Measurements from ENCODE around the gene SUGCT.
"Not testable (repeated sequence)": the region's sequence is repeated elsewhere in the genome, so short reads cannot be mapped to it uniquely, and the experiment has no call there.

Gene SUGCT

GRCh38 chr7:40400525-40400924 lies 265.7 kb downstream of the SUGCT start:
- in situ Hi-C loops (cut with HindIII; ENCODE audit: low pct_unique_long_range_greater_than_20kb, low sequenced_read_pairs), result no loop called here
- no peak for DNase-seq (ENCODE audit: low read depth in 1 of 2, low spot score in 1 of 2)
- no peak for TF ChIP-seq JUND (IDR thresholded peaks at IDR 0.05; ENCODE audit: low read depth)

- DNase-seq (ENCODE audit: low read depth in 1 of 2, low spot score in 1 of 2), result no peak
- in situ Hi-C loops (cut with HindIII; ENCODE audit: low pct_unique_long_range_greater_than_20kb, low sequenced_read_pairs), result no loop called here
- no peak for TF ChIP-seq JUND (IDR thresholded peaks at IDR 0.05; ENCODE audit: low read depth)
Observed at GRCh38 chr7:40401406-40401805, 266.6 kb downstream of the SUGCT start.

- DNase-seq (ENCODE audit: low read depth in 1 of 2, low spot score in 1 of 2), result no peak
- in situ Hi-C loops (cut with HindIII; ENCODE audit: low pct_unique_long_range_greater_than_20kb, low sequenced_read_pairs), result no loop called here
- no peak for TF ChIP-seq JUND (IDR thresholded peaks at IDR 0.05; ENCODE audit: low read depth)
Observed at GRCh38 chr7:40402661-40403060, 267.9 kb downstream of the SUGCT start.

- in situ Hi-C loops (cut with HindIII; ENCODE audit: low pct_unique_long_range_greater_than_20kb, low sequenced_read_pairs), result no loop called here
- no peak for DNase-seq (ENCODE audit: low read depth in 1 of 2, low spot score in 1 of 2)
- TF ChIP-seq JUND (IDR thresholded peaks at IDR 0.05; ENCODE audit: low read depth), result no peak
Observed at GRCh38 chr7:40403703-40404476, 269.1 kb downstream of the SUGCT start.

GRCh38 chr7:40405991-40406390 lies 271.2 kb downstream of the SUGCT start:
- DNase-seq (ENCODE audit: low read depth in 1 of 2, low spot score in 1 of 2), result no peak
- TF ChIP-seq JUND (IDR thresholded peaks at IDR 0.05; ENCODE audit: low read depth), result no peak
- in situ Hi-C loops (cut with HindIII; ENCODE audit: low pct_unique_long_range_greater_than_20kb, low sequenced_read_pairs), result no loop called here

- TF ChIP-seq JUND (IDR thresholded peaks at IDR 0.05; ENCODE audit: low read depth), result no peak
- DNase-seq (ENCODE audit: low read depth in 1 of 2, low spot score in 1 of 2), result no peak
- in situ Hi-C loops (cut with HindIII; ENCODE audit: low pct_unique_long_range_greater_than_20kb, low sequenced_read_pairs), result no loop called here
Observed at GRCh38 chr7:40412323-40412722, 277.5 kb downstream of the SUGCT start.

GRCh38 chr7:40414704-40415103 lies 279.9 kb downstream of the SUGCT start:
- not testable (repeated sequence) for DNase-seq (ENCODE audit: low read depth in 1 of 2, low spot score in 1 of 2)

GRCh38 chr7:40418448-40418847 lies 283.6 kb downstream of the SUGCT start:
- DNase-seq (ENCODE audit: low read depth in 1 of 2, low spot score in 1 of 2), result no peak
- in situ Hi-C loops (cut with HindIII; ENCODE audit: low pct_unique_long_range_greater_than_20kb, low sequenced_read_pairs), result no loop called here
- no peak for TF ChIP-seq JUND (IDR thresholded peaks at IDR 0.05; ENCODE audit: low read depth)

More at GRCh38 chr7:40414704-40415103, 279.9 kb downstream of the SUGCT start:
- in situ Hi-C loops (cut with HindIII; ENCODE audit: low pct_unique_long_range_greater_than_20kb, low sequenced_read_pairs), result not testable (repeated sequence)

GRCh38 chr7:40418983-40419382 lies 284.2 kb downstream of the SUGCT start:
- no peak for TF ChIP-seq JUND (IDR thresholded peaks at IDR 0.05; ENCODE audit: low read depth)
- no peak for DNase-seq (ENCODE audit: low read depth in 1 of 2, low spot score in 1 of 2)
- in situ Hi-C loops (cut with HindIII; ENCODE audit: low pct_unique_long_range_greater_than_20kb, low sequenced_read_pairs), result no loop called here

GRCh38 chr7:40419806-40420205 lies 285.0 kb downstream of the SUGCT start:
- no peak for TF ChIP-seq JUND (IDR thresholded peaks at IDR 0.05; ENCODE audit: low read depth)
- in situ Hi-C loops (cut with HindIII; ENCODE audit: low pct_unique_long_range_greater_than_20kb, low sequenced_read_pairs), result no loop called here
- no peak for DNase-seq (ENCODE audit: low read depth in 1 of 2, low spot score in 1 of 2)

- no peak for DNase-seq (ENCODE audit: low read depth in 1 of 2, low spot score in 1 of 2)
- in situ Hi-C loops (cut with HindIII; ENCODE audit: low pct_unique_long_range_greater_than_20kb, low sequenced_read_pairs), result no loop called here
- no peak for TF ChIP-seq JUND (IDR thresholded peaks at IDR 0.05; ENCODE audit: low read depth)
Observed at GRCh38 chr7:40421433-40421832, 286.6 kb downstream of the SUGCT start.

GRCh38 chr7:40425696-40426095 lies 290.9 kb downstream of the SUGCT start:
- no peak for TF ChIP-seq JUND (IDR thresholded peaks at IDR 0.05; ENCODE audit: low read depth)
- no peak for DNase-seq (ENCODE audit: low read depth in 1 of 2, low spot score in 1 of 2)
- in situ Hi-C loops (cut with HindIII; ENCODE audit: low pct_unique_long_range_greater_than_20kb, low sequenced_read_pairs), result no loop called here

- in situ Hi-C loops (cut with HindIII; ENCODE audit: low pct_unique_long_range_greater_than_20kb, low sequenced_read_pairs), result no loop called here
- no peak for TF ChIP-seq JUND (IDR thresholded peaks at IDR 0.05; ENCODE audit: low read depth)
- DNase-seq (ENCODE audit: low read depth in 1 of 2, low spot score in 1 of 2), result no peak
Observed at GRCh38 chr7:40428421-40428820, 293.6 kb downstream of the SUGCT start.

- TF ChIP-seq JUND (IDR thresholded peaks at IDR 0.05; ENCODE audit: low read depth), result no peak
- in situ Hi-C loops (cut with HindIII; ENCODE audit: low pct_unique_long_range_greater_than_20kb, low sequenced_read_pairs), result no loop called here
- no peak for DNase-seq (ENCODE audit: low read depth in 1 of 2, low spot score in 1 of 2)
Observed at GRCh38 chr7:40429826-40430225, 295.0 kb downstream of the SUGCT start.
